Measurements from ENCODE around the gene TMEM171.

The TMEM171 gene

GRCh38 chr5:73171495-73171894, 51.1 kb downstream of the TMEM171 start:
- Histone ChIP-seq H3K36me3 (ENCODE audit: insufficient read depth, low read length) (no peaks in the 10 kb centered on the region), H2AFZ (ENCODE audit: low read depth, low read length) (no peak overlapping the region), H3K4me1 (ENCODE audit: insufficient read depth, low read length) (no peaks in the 10 kb centered on the region), H3K9me3 (ENCODE audit: low read length) (no peaks in the 10 kb centered on the region), H3K27me3 (ENCODE audit: insufficient read depth, low read length) (peaks cover 6% of the 10 kb centered on the region), H3K4me3 (ENCODE audit: low read length) (no peak overlapping the region)

GRCh38 chr5:73172951-73173350, 52.6 kb downstream of the TMEM171 start, which contains the start of gene TMEM174:
Gene TMEM174, plus strand, starts transcription at chr5:73173193. Its CDS starts 51 bp downstream, at chr5:73173244.
- Histone ChIP-seq H3K9me3 (ENCODE audit: low read length) (no peaks in the 10 kb centered on the region), H2AFZ (ENCODE audit: low read depth, low read length) (no peak within 1 kb of the TSS), H3K27me3 (ENCODE audit: insufficient read depth, low read length) (peaks cover 6% of the 10 kb centered on the region), H3K36me3 (ENCODE audit: insufficient read depth, low read length) (no peaks in the 10 kb centered on the region), H3K4me1 (ENCODE audit: insufficient read depth, low read length) (no peaks in the 10 kb centered on the region), H3K4me3 (ENCODE audit: low read length) (no peak within 1 kb of the TSS)

GRCh38 chr5:73174100-73174815, 53.9 kb downstream of the TMEM171 start:
- Histone ChIP-seq H2AFZ (ENCODE audit: low read depth, low read length) (no peak overlapping the region), H3K4me1 (ENCODE audit: insufficient read depth, low read length) (no peaks in the 10 kb centered on the region), H3K4me3 (ENCODE audit: low read length) (no peak overlapping the region), H3K9me3 (ENCODE audit: low read length) (no peaks in the 10 kb centered on the region), H3K36me3 (ENCODE audit: insufficient read depth, low read length) (no peaks in the 10 kb centered on the region), H3K27me3 (ENCODE audit: insufficient read depth, low read length) (peaks cover 5% of the 10 kb centered on the region)

- Histone ChIP-seq H3K27me3 (ENCODE audit: insufficient read depth, low read length) (peaks cover 5% of the 10 kb centered on the region), H3K9me3 (ENCODE audit: low read length) (no peaks in the 10 kb centered on the region), H3K4me1 (ENCODE audit: insufficient read depth, low read length) (no peaks in the 10 kb centered on the region), H2AFZ (ENCODE audit: low read depth, low read length) (no peak overlapping the region), H3K36me3 (ENCODE audit: insufficient read depth, low read length) (no peaks in the 10 kb centered on the region), H3K4me3 (ENCODE audit: low read length) (no peak overlapping the region)
Measured at GRCh38 chr5:73176250-73176649, 55.9 kb downstream of the TMEM171 start.

GRCh38 chr5:73178265-73178664, 57.9 kb downstream of the TMEM171 start:
- Histone ChIP-seq H3K4me1 (ENCODE audit: insufficient read depth, low read length) (no peaks in the 10 kb centered on the region), H3K36me3 (ENCODE audit: insufficient read depth, low read length) (no peaks in the 10 kb centered on the region), H3K9me3 (ENCODE audit: low read length) (no peaks in the 10 kb centered on the region), H3K27me3 (ENCODE audit: insufficient read depth, low read length) (peaks cover 3% of the 10 kb centered on the region), H3K4me3 (ENCODE audit: low read length) (no peak overlapping the region), H2AFZ (ENCODE audit: low read depth, low read length) (no peak overlapping the region)

GRCh38 chr5:73179730-73180129, 59.4 kb downstream of the TMEM171 start:
- Histone ChIP-seq H3K9me3 (ENCODE audit: low read length) (peaks cover 2% of the 10 kb centered on the region), H2AFZ (ENCODE audit: low read depth, low read length) (no peak overlapping the region), H3K4me1 (ENCODE audit: insufficient read depth, low read length) (no peaks in the 10 kb centered on the region), H3K36me3 (ENCODE audit: insufficient read depth, low read length) (no peaks in the 10 kb centered on the region), H3K27me3 (ENCODE audit: insufficient read depth, low read length) (peaks cover 2% of the 10 kb centered on the region), H3K4me3 (ENCODE audit: low read length) (no peak overlapping the region)

GRCh38 chr5:73180566-73180965, 60.2 kb downstream of the TMEM171 start:
- peaks cover 2% of the 10 kb centered on the region for H3K9me3 ChIP-seq (ENCODE audit: low read length)
- no peak overlapping the region for H3K4me3 ChIP-seq (ENCODE audit: low read length)
- H3K27me3 ChIP-seq (ENCODE audit: insufficient read depth, low read length) = peaks cover 2% of the 10 kb centered on the region
- no peak overlapping the region for H2AFZ ChIP-seq (ENCODE audit: low read depth, low read length)
- no peaks in the 10 kb centered on the region for H3K36me3 ChIP-seq (ENCODE audit: insufficient read depth, low read length)
- H3K4me1 ChIP-seq (ENCODE audit: insufficient read depth, low read length) = no peaks in the 10 kb centered on the region

All from neuron (in vitro differentiated cells).